MM.1S (cell line): ENCODE measurements around the gene SERPINB3.
"Not testable (repeated sequence)": the region's sequence is repeated elsewhere in the genome, so short reads cannot be mapped to it uniquely, and the experiment has no call there.

Experiments used
- DNase-seq: peaks from one replicate; pipeline ENCODE4 v3.0.0-alpha.2; 2015
- H2AFZ ChIP-seq: fragments of 300-600 bp; sonication (generic); 2 replicates; pipeline ENCODE4 v1.6.0; 2016; ENCODE audit warnings: antibody characterized with exemption, low read length
- H3F3A ChIP-seq: fragments of 300-600 bp; sonication (generic); 2 replicates; pipeline ENCODE4 v1.6.1; 2016; ENCODE audit warnings: mild to moderate bottlenecking, antibody characterized with exemption, low read length, moderate library complexity, mixed read lengths; ENCODE audit not compliant: insufficient read depth
- H3K27ac ChIP-seq: fragments of 300-600 bp; sonication (generic); 2 replicates; pipeline ENCODE4 v1.5.1; 2016; ENCODE audit warnings: mild to moderate bottlenecking, low read length
- H3K27me3 ChIP-seq: fragments of 300-600 bp; sonication (generic); replicated peaks from 2 replicates; pipeline ENCODE4 v1.6.0; 2016; ENCODE audit warnings: low read length; ENCODE audit not compliant: insufficient read depth
- H3K36me3 ChIP-seq: fragments of 300-600 bp; sonication (generic); replicated peaks from 2 replicates; pipeline ENCODE4 v1.6.1; 2016; ENCODE audit warnings: mild to moderate bottlenecking, low read length, mixed read lengths; ENCODE audit not compliant: insufficient read depth
- H3K4me1 ChIP-seq: fragments of 300-600 bp; sonication (generic); 2 replicates; pipeline ENCODE4 v1.6.1; 2016; ENCODE audit warnings: low read length, mixed read lengths
- H3K4me2 ChIP-seq: fragments of 300-600 bp; sonication (generic); 2 replicates; pipeline ENCODE4 v1.6.0; 2016; ENCODE audit warnings: low read depth, low read length
- H3K4me3 ChIP-seq: fragments of 300-600 bp; sonication (generic); 2 replicates; pipeline ENCODE4 v1.5.1; 2016; ENCODE audit warnings: low read length, mixed read lengths
- H3K79me2 ChIP-seq: fragments of 300-600 bp; sonication (generic); 2 replicates; pipeline ENCODE4 v1.6.1; 2016; ENCODE audit warnings: mixed run types, low read length, mixed read lengths
- H3K9ac ChIP-seq: fragments of 300-600 bp; sonication (generic); 2 replicates; pipeline ENCODE4 v1.6.1; 2016; ENCODE audit warnings: low read length, mixed read lengths
- H3K9me2 ChIP-seq: fragments of 300-600 bp; sonication (generic); replicated peaks from 2 replicates; pipeline ENCODE4 v1.6.1; 2016; ENCODE audit warnings: mild to moderate bottlenecking, low read length, mixed read lengths; ENCODE audit not compliant: insufficient read depth
- H3K9me3 ChIP-seq: fragments of 300-600 bp; sonication (generic); replicated peaks from 2 replicates; pipeline ENCODE4 v1.6.1; 2016; ENCODE audit warnings: mild to moderate bottlenecking, low read length, mixed read lengths; ENCODE audit not compliant: insufficient read depth
- H4K20me1 ChIP-seq: fragments of 300-600 bp; sonication (generic); 2 replicates; pipeline ENCODE4 v1.6.1; 2016; ENCODE audit warnings: mild to moderate bottlenecking, low read length, moderate library complexity, mixed read lengths; ENCODE audit not compliant: insufficient read depth
- CTCF ChIP-seq: fragments of 300-600 bp; sonication (generic); IDR thresholded peaks from 2 replicates; pipeline ENCODE4 v1.5.1; 2016; ENCODE audit warnings: antibody characterized with exemption, low read length, mixed read lengths
- EZH2 ChIP-seq: fragments of 300-600 bp; sonication (generic); optimal IDR thresholded peaks from 2 replicates; pipeline ENCODE3; 2017; ENCODE audit warnings: low read depth, mild to moderate bottlenecking, antibody characterized with exemption, low read length, mixed read lengths
- EZH2phosphoT487 ChIP-seq: fragments of 300-600 bp; sonication (generic); IDR thresholded peaks from 2 replicates; pipeline ENCODE4 v1.6.1; 2018; ENCODE audit warnings: antibody characterized with exemption, low read length

Gene SERPINB3

GRCh38 chr18:63648241-63648640 lies 13.5 kb downstream of the SERPINB3 start:
- TF ChIP-seq CTCF = no peak
- no peak for TF ChIP-seq EZH2phosphoT487
- TF ChIP-seq EZH2 = no peak
- H3K9me2 ChIP-seq = no peaks in the 10 kb centered on the region

GRCh38 chr18:63646936-63647335 lies 14.8 kb downstream of the SERPINB3 start:
- no peaks in the 10 kb centered on the region for H3K79me2 ChIP-seq
- no peak for DNase-seq
- no peaks in the 10 kb centered on the region for H3K9me2 ChIP-seq
- H3K4me1 ChIP-seq = no peaks in the 10 kb centered on the region
- H3K9ac ChIP-seq = no peak overlapping the region
- H3K36me3 ChIP-seq = no peaks in the 10 kb centered on the region
- no peaks in the 10 kb centered on the region for H3F3A ChIP-seq
- H3K9me3 ChIP-seq = no peaks in the 10 kb centered on the region
- no peak overlapping the region for H3K4me3 ChIP-seq
- H4K20me1 ChIP-seq = no peaks in the 10 kb centered on the region
- H3K27ac ChIP-seq = no peak overlapping the region
- H3K27me3 ChIP-seq = no peaks in the 10 kb centered on the region
- no peak overlapping the region for H2AFZ ChIP-seq
- TF ChIP-seq EZH2 (no peak), CTCF (no peak), EZH2phosphoT487 (no peak)
- H3K4me2 ChIP-seq = no peak overlapping the region

More at GRCh38 chr18:63648241-63648640, 13.5 kb downstream of the SERPINB3 start:
- Histone ChIP-seq H2AFZ (no peak overlapping the region), H3K4me2 (no peak overlapping the region), H4K20me1 (no peaks in the 10 kb centered on the region), H3K36me3 (no peaks in the 10 kb centered on the region), H3K9me3 (no peaks in the 10 kb centered on the region), H3K27ac (no peak overlapping the region), H3K4me1 (no peaks in the 10 kb centered on the region), H3K4me3 (no peak overlapping the region), H3K9ac (no peak overlapping the region), H3K27me3 (no peaks in the 10 kb centered on the region), H3K79me2 (no peaks in the 10 kb centered on the region), H3F3A (no peaks in the 10 kb centered on the region)
- no peak for DNase-seq

GRCh38 chr18:63644694-63645093 lies 17.0 kb downstream of the SERPINB3 start:
- H4K20me1 ChIP-seq, H3K27me3 ChIP-seq, H3F3A ChIP-seq, H3K9me2 ChIP-seq, H3K4me3 ChIP-seq, DNase-seq, H3K27ac ChIP-seq, H3K4me2 ChIP-seq, H3K4me1 ChIP-seq, H3K36me3 ChIP-seq, H2AFZ ChIP-seq, H3K9me3 ChIP-seq, H3K79me2 ChIP-seq, H3K9ac ChIP-seq: not testable (repeated sequence)

GRCh38 chr18:63644142-63644541 lies 17.6 kb downstream of the SERPINB3 start, which contains the start of gene SERPINB4:
Gene SERPINB4 (minus strand): TSS chr18:63644256. CDS start chr18:63643577, 679 bp downstream.
- H3K79me2 ChIP-seq, H3K4me2 ChIP-seq, H3K4me1 ChIP-seq, H3K9ac ChIP-seq, H4K20me1 ChIP-seq, H3K9me3 ChIP-seq, H3F3A ChIP-seq, DNase-seq, H3K27ac ChIP-seq, H2AFZ ChIP-seq, H3K27me3 ChIP-seq, H3K36me3 ChIP-seq, H3K9me2 ChIP-seq, H3K4me3 ChIP-seq: not testable (repeated sequence)

GRCh38 chr18:63642668-63643356 lies 18.9 kb downstream of the SERPINB3 start:
- not testable (repeated sequence) for H3K9me3 ChIP-seq, H3K27me3 ChIP-seq, H3K36me3 ChIP-seq, H4K20me1 ChIP-seq, H2AFZ ChIP-seq, H3K9ac ChIP-seq, H3K27ac ChIP-seq, H3K79me2 ChIP-seq, DNase-seq, H3K4me1 ChIP-seq, H3K4me3 ChIP-seq, H3K4me2 ChIP-seq, H3F3A ChIP-seq, H3K9me2 ChIP-seq

GRCh38 chr18:63641157-63641680 lies 20.5 kb downstream of the SERPINB3 start:
- not testable (repeated sequence) for H3K4me2 ChIP-seq, H3F3A ChIP-seq, H2AFZ ChIP-seq, H3K36me3 ChIP-seq, H3K9me3 ChIP-seq, H3K4me3 ChIP-seq, H3K27ac ChIP-seq, H3K9me2 ChIP-seq, H3K79me2 ChIP-seq, DNase-seq, H3K4me1 ChIP-seq, H3K9ac ChIP-seq, H4K20me1 ChIP-seq, H3K27me3 ChIP-seq
